Immature natural killer cell (primary cell): ENCODE measurements around the gene SLC17A5. TPM values are rescaled to one million over a fixed set of nuclear protein-coding genes. Genes with fewer than 3 reads are reported as not detected.

Experiments used
- DNase-seq, 3 donors: peaks; one replicate each; pipeline ENCODE4 v3.0.0; 2022; ENCODE audit warnings: mixed read lengths in 1 of 3
- H3K27ac Mint-ChIP-seq, 6 donors: one replicate each; pipeline ENCODE4 v1.8.0; 2020; ENCODE audit warnings: mixed read lengths in 6 of 6, mild to moderate bottlenecking in 5 of 6, inconsistent platforms in 4 of 6, moderate library complexity in 3 of 6
- H3K27me3 Mint-ChIP-seq, 3 donors: one replicate each; pipeline ENCODE4 v1.8.0; 2020 to 2021; ENCODE audit warnings: low read depth in 3 of 3, mild to moderate bottlenecking in 3 of 3, mixed read lengths in 3 of 3, moderate library complexity in 3 of 3, inconsistent platforms in 1 of 3
- H3K36me3 Mint-ChIP-seq, 3 donors: one replicate each; pipeline ENCODE4 v1.8.0; 2020; ENCODE audit warnings: mixed read lengths in 3 of 3, inconsistent platforms in 2 of 3, mild to moderate bottlenecking in 2 of 3
- H3K4me1 Mint-ChIP-seq, 2 donors: one replicate each; pipeline ENCODE4 v1.8.0; 2020; ENCODE audit warnings: inconsistent platforms in 2 of 2, mild to moderate bottlenecking in 2 of 2, mixed read lengths in 2 of 2, moderate library complexity in 1 of 2
- H3K4me3 Mint-ChIP-seq, 5 donors: one replicate each; pipeline ENCODE4 v1.8.0; 2020; ENCODE audit warnings: mild to moderate bottlenecking in 5 of 5, mixed read lengths in 5 of 5, inconsistent platforms in 3 of 5, moderate library complexity in 3 of 5
- H3K9me3 Mint-ChIP-seq, 6 donors: one replicate each; pipeline ENCODE4 v1.8.0; 2020; ENCODE audit warnings: mild to moderate bottlenecking in 6 of 6, mixed read lengths in 6 of 6, inconsistent platforms in 4 of 6, moderate library complexity in 3 of 6
- polyA plus RNA-seq, 3 donors: library from polyadenylated mRNA; unstranded; fragments of 300-500 nt; fragmentation: Illumina TruSeq; gene quantifications; one replicate each; pipeline ENCODE4 v1.2.3, GENCODE V29; 2021

The SLC17A5 gene
- polyA plus RNA-seq, 3 donors from 2014 or later, result 3.0 to 9.4 (median 5.9) TPM

GRCh38 chr6:73652637-73653570 is 888 bp downstream of the SLC17A5 start:
- H3K27ac Mint-ChIP-seq, result peak overlapping the region; percentile 90 to 97 (median 95)
- peaks cover 0 to 7% (median 6%) of the 10 kb centered on the region in 3 donors for H3K27me3 Mint-ChIP-seq
- peak; percentile 62 to 69 (median 68) for DNase-seq
- peak overlapping the region; percentile 97 to 100 (median 99) for H3K4me3 Mint-ChIP-seq
- H3K4me1 Mint-ChIP-seq, result peaks cover 37 to 57% of the 10 kb centered on the region in 2 donors
- no peaks in the 10 kb centered on the region for H3K9me3 Mint-ChIP-seq
- H3K36me3 Mint-ChIP-seq, result peaks cover 2 to 9% (median 5%) of the 10 kb centered on the region in 3 donors

GRCh38 chr6:73649783-73650182 is 4.0 kb downstream of the SLC17A5 start:
- peaks cover 2 to 15% (median 5%) of the 10 kb centered on the region in 3 donors for H3K36me3 Mint-ChIP-seq
- peak overlapping the region in 1 of 6 donors; percentile 44 for H3K27ac Mint-ChIP-seq
- DNase-seq, result no peak
- H3K4me1 Mint-ChIP-seq, result peaks cover 22 to 43% of the 10 kb centered on the region in 2 donors
- H3K9me3 Mint-ChIP-seq, result no peaks in the 10 kb centered on the region
- peaks cover 0 to 7% (median 6%) of the 10 kb centered on the region in 3 donors for H3K27me3 Mint-ChIP-seq
- no peak overlapping the region for H3K4me3 Mint-ChIP-seq

GRCh38 chr6:73648166-73648565 is 5.6 kb downstream of the SLC17A5 start:
- peaks cover 15 to 39% of the 10 kb centered on the region in 2 donors for H3K4me1 Mint-ChIP-seq
- peaks cover 0 to 3% (median 2%) of the 10 kb centered on the region in 3 donors for H3K27me3 Mint-ChIP-seq
- peaks cover 2 to 15% (median 5%) of the 10 kb centered on the region in 3 donors for H3K36me3 Mint-ChIP-seq
- no peaks in the 10 kb centered on the region for H3K9me3 Mint-ChIP-seq
- H3K4me3 Mint-ChIP-seq, result no peak overlapping the region
- H3K27ac Mint-ChIP-seq, result no peak overlapping the region
- DNase-seq, result no peak

GRCh38 chr6:73644941-73645591 is 8.7 kb downstream of the SLC17A5 start:
- no peak for DNase-seq
- H3K4me3 Mint-ChIP-seq, result peak overlapping the region; percentile 78 to 95 (median 85)

GRCh38 chr6:73644030-73644429 is 9.8 kb downstream of the SLC17A5 start:
- no peaks in the 10 kb centered on the region for H3K9me3 Mint-ChIP-seq

More at GRCh38 chr6:73644941-73645591, 8.7 kb downstream of the SLC17A5 start:
- H3K4me1 Mint-ChIP-seq, result peaks cover 5 to 18% of the 10 kb centered on the region in 2 donors
- no peaks in the 10 kb centered on the region for H3K9me3 Mint-ChIP-seq
- peak overlapping the region in 4 of 6 donors; percentile 34 to 86 (median 71) for H3K27ac Mint-ChIP-seq
- H3K27me3 Mint-ChIP-seq, result no peaks in the 10 kb centered on the region
- peaks cover 10 to 33% (median 19%) of the 10 kb centered on the region in 3 donors for H3K36me3 Mint-ChIP-seq

GRCh38 chr6:73642530-73642929 is 11.3 kb downstream of the SLC17A5 start:
- H3K27ac Mint-ChIP-seq, result no peak overlapping the region
- H3K27me3 Mint-ChIP-seq, result no peaks in the 10 kb centered on the region
- H3K36me3 Mint-ChIP-seq, result peaks cover 18 to 36% (median 25%) of the 10 kb centered on the region in 3 donors

More at GRCh38 chr6:73644030-73644429, 9.8 kb downstream of the SLC17A5 start:
- peaks cover 5 to 18% of the 10 kb centered on the region in 2 donors for H3K4me1 Mint-ChIP-seq
- DNase-seq, result no peak
- no peaks in the 10 kb centered on the region for H3K27me3 Mint-ChIP-seq
- no peak overlapping the region for H3K27ac Mint-ChIP-seq
- peaks cover 14 to 33% (median 18%) of the 10 kb centered on the region in 3 donors for H3K36me3 Mint-ChIP-seq
- H3K4me3 Mint-ChIP-seq, result no peak overlapping the region

GRCh38 chr6:73640179-73640750 is 13.5 kb downstream of the SLC17A5 start:
- H3K4me3 Mint-ChIP-seq, result no peak overlapping the region
- no peak overlapping the region for H3K27ac Mint-ChIP-seq
- peaks cover 22 to 44% (median 33%) of the 10 kb centered on the region in 3 donors for H3K36me3 Mint-ChIP-seq
- H3K9me3 Mint-ChIP-seq, result no peaks in the 10 kb centered on the region
- H3K27me3 Mint-ChIP-seq, result no peaks in the 10 kb centered on the region
- DNase-seq, result no peak
- peaks cover 1 to 7% of the 10 kb centered on the region in 2 donors for H3K4me1 Mint-ChIP-seq

More at GRCh38 chr6:73642530-73642929, 11.3 kb downstream of the SLC17A5 start:
- Mint-ChIP-seq H3K4me3 (no peak overlapping the region), H3K9me3 (no peaks in the 10 kb centered on the region), H3K4me1 (peaks cover 5 to 18% of the 10 kb centered on the region in 2 donors)
- DNase-seq, result no peak

- Mint-ChIP-seq H3K9me3 (no peaks in the 10 kb centered on the region), H3K27ac (no peak overlapping the region), H3K27me3 (no peaks in the 10 kb centered on the region), H3K36me3 (peaks cover 22 to 44% (median 33%) of the 10 kb centered on the region in 3 donors), H3K4me1 (no peaks in the 10 kb centered on the region), H3K4me3 (no peak overlapping the region)
- no peak for DNase-seq
These were observed 14.8 kb downstream of the SLC17A5 start for GRCh38 chr6:73639040-73639439.

GRCh38 chr6:73637404-73637803 is 16.4 kb downstream of the SLC17A5 start:
- Mint-ChIP-seq H3K27ac (no peak overlapping the region), H3K9me3 (no peaks in the 10 kb centered on the region), H3K27me3 (no peaks in the 10 kb centered on the region), H3K36me3 (peaks cover 19 to 42% (median 31%) of the 10 kb centered on the region in 3 donors), H3K4me1 (no peaks in the 10 kb centered on the region), H3K4me3 (no peak overlapping the region)
- no peak for DNase-seq

- DNase-seq, result no peak
- H3K27ac Mint-ChIP-seq, result no peak overlapping the region
- H3K9me3 Mint-ChIP-seq, result no peaks in the 10 kb centered on the region
- H3K27me3 Mint-ChIP-seq, result no peaks in the 10 kb centered on the region
- H3K36me3 Mint-ChIP-seq, result peaks cover 26 to 40% (median 32%) of the 10 kb centered on the region in 3 donors
- no peak overlapping the region for H3K4me3 Mint-ChIP-seq
- no peaks in the 10 kb centered on the region for H3K4me1 Mint-ChIP-seq
These were observed 17.7 kb downstream of the SLC17A5 start for GRCh38 chr6:73636048-73636447.

- no peaks in the 10 kb centered on the region for H3K9me3 Mint-ChIP-seq
- H3K27ac Mint-ChIP-seq, result no peak overlapping the region
- no peak for DNase-seq
- H3K36me3 Mint-ChIP-seq, result peaks cover 16 to 40% (median 17%) of the 10 kb centered on the region in 3 donors
- H3K27me3 Mint-ChIP-seq, result no peaks in the 10 kb centered on the region
- H3K4me3 Mint-ChIP-seq, result no peak overlapping the region
- no peaks in the 10 kb centered on the region for H3K4me1 Mint-ChIP-seq
These were observed 21.4 kb downstream of the SLC17A5 start for GRCh38 chr6:73632346-73632745.

GRCh38 chr6:73631849-73632248 is 21.9 kb downstream of the SLC17A5 start:
- Mint-ChIP-seq H3K27ac (no peak overlapping the region), H3K9me3 (no peaks in the 10 kb centered on the region), H3K36me3 (peaks cover 14 to 35% (median 15%) of the 10 kb centered on the region in 3 donors), H3K4me1 (no peaks in the 10 kb centered on the region), H3K27me3 (no peaks in the 10 kb centered on the region), H3K4me3 (no peak overlapping the region)
- DNase-seq, result no peak

GRCh38 chr6:73630401-73630800 is 23.4 kb downstream of the SLC17A5 start:
- H3K36me3 Mint-ChIP-seq, result peaks cover 8 to 32% (median 15%) of the 10 kb centered on the region in 3 donors
- no peak for DNase-seq
- no peaks in the 10 kb centered on the region for H3K4me1 Mint-ChIP-seq
- H3K9me3 Mint-ChIP-seq, result no peaks in the 10 kb centered on the region
- no peak overlapping the region for H3K4me3 Mint-ChIP-seq
- no peak overlapping the region for H3K27ac Mint-ChIP-seq
- H3K27me3 Mint-ChIP-seq, result no peaks in the 10 kb centered on the region
